GM10266 (cell line): ENCODE data around the gene ARHGAP4.
A peak's percentile ranks its signal among the peaks of the same experiment; 100 is the strongest.

ENCODE experiments used
- DNase-seq: peaks from one replicate; pipeline ENCODE4 v3.0.0; 2012; ENCODE audit errors: extremely low spot score
- CTCF ChIP-seq: IDR thresholded peaks from 2 replicates; pipeline ENCODE4 v1.5.1; 2012; ENCODE audit warnings: mild to moderate bottlenecking, low read depth; ENCODE audit not compliant: control insufficient read depth, insufficient read depth; ENCODE audit errors: missing control alignments

The ARHGAP4 gene

GRCh38 chrX:153878345-153878744 is 47.7 kb downstream of the ARHGAP4 start:
- no peak for TF ChIP-seq CTCF
- DNase-seq: no peak

- no peak for TF ChIP-seq CTCF
- no peak for DNase-seq
Measured at GRCh38 chrX:153877571-153878261, 48.3 kb downstream of the ARHGAP4 start.

- no peak for TF ChIP-seq CTCF
- no peak for DNase-seq
Measured at GRCh38 chrX:153876112-153876491, 50.0 kb downstream of the ARHGAP4 start.

GRCh38 chrX:153875391-153876111 is 50.5 kb downstream of the ARHGAP4 start:
- no peak for TF ChIP-seq CTCF
- DNase-seq: peak; percentile 77

- no peak for DNase-seq
- no peak for TF ChIP-seq CTCF
Measured at GRCh38 chrX:153874366-153875125, 51.5 kb downstream of the ARHGAP4 start.

GRCh38 chrX:153874085-153874365 is 52.0 kb downstream of the ARHGAP4 start:
- TF ChIP-seq CTCF: no peak

GRCh38 chrX:153873282-153874084 is 52.6 kb downstream of the ARHGAP4 start:
- no peak for DNase-seq
- TF ChIP-seq CTCF: no peak

More at GRCh38 chrX:153874085-153874365, 52.0 kb downstream of the ARHGAP4 start:
- no peak for DNase-seq
